Effector memory CD8-positive, alpha-beta T cell (primary cell): ENCODE results near the gene ADM2.
A peak's percentile ranks its signal among the peaks of the same experiment; 100 is the strongest.
"Not testable (repeated sequence)": the region's sequence is repeated elsewhere in the genome, so short reads cannot be mapped to it uniquely, and the experiment has no call there.

ENCODE experiments used
- ATAC-seq: fragments of 150-1000 bp; cut with Tn5 transposase; replicated peaks from 2 replicates; pipeline ENCODE4 v1.10.0; 2021; ENCODE audit warnings: mild to moderate bottlenecking, moderate library complexity
- DNase-seq, 3 experiments: peaks; one replicate each; pipeline ENCODE4 v3.0.0; 2021
- H3K27ac Mint-ChIP-seq, 2 donors: one replicate each; pipeline ENCODE4 v1.8.0; 2022; ENCODE audit warnings: mild to moderate bottlenecking in 2 of 2, mixed read lengths in 2 of 2, moderate library complexity in 2 of 2
- H3K27me3 Mint-ChIP-seq, 2 donors: one replicate each; pipeline ENCODE4 v1.8.0; 2022; ENCODE audit warnings: mixed read lengths in 2 of 2
- H3K36me3 Mint-ChIP-seq: one replicate; pipeline ENCODE4 v1.8.0; 2022; ENCODE audit warnings: mild to moderate bottlenecking, moderate library complexity, mixed read lengths; ENCODE audit not compliant: insufficient read depth
- H3K4me1 Mint-ChIP-seq, 2 donors: one replicate each; pipeline ENCODE4 v1.8.0; 2022; ENCODE audit warnings: low read depth in 2 of 2, mixed read lengths in 2 of 2
- H3K4me3 Mint-ChIP-seq, 2 donors: one replicate each; pipeline ENCODE4 v1.8.0; 2022; ENCODE audit warnings: mild to moderate bottlenecking in 2 of 2, mixed read lengths in 2 of 2, moderate library complexity in 2 of 2
- H3K9me3 Mint-ChIP-seq, 2 donors: one replicate each; pipeline ENCODE4 v1.8.0; 2022; ENCODE audit warnings: mixed read lengths in 2 of 2

The ADM2 gene

DNA sequence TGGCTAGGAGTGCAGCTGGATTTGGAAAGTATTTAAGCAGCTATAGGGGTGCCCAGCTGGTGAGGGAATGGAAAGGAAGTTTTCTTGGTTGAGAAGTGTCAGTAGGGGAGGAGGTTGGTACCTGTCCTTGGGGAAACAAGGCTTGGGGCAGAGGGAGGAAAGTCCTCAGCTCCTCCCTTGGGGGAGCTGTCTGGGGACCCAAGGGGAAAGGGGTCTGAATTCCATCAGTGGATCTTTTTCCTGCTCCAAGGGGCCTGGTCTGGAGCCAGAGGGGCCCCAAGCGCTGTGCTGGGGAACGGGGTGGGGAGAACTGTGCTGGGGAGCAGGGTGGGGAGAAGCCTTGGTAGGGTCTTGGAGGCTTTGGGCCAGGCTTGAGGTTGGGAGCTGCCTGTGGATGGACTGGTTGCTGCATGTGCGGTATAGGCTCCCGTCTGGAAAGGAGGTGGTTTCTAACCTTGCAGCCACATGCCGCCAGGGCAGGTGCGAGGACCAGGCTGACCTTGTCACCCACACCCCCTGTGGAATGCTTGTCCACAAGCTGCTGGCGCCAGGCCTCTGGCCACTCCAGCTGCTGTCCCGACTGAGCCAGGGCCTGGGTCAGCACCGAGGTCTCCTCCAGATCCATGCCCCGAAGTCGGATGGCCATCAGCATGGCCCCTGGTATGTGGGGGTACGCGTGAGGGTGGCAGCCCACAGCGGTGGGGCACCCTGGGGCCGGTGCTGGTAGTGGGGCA is 47.5 kb downstream of the ADM2 start:
- Mint-ChIP-seq H3K27ac (peak overlapping the region; percentile 86 to 94), H3K4me1 (peaks cover 39 to 41% of the 10 kb centered on the region in 2 donors), H3K27me3 (no peaks in the 10 kb centered on the region), H3K9me3 (no peaks in the 10 kb centered on the region), H3K36me3 (peaks cover 48% of the 10 kb centered on the region), H3K4me3 (peak overlapping the region; percentile 83 to 96)
- DNase-seq = no peak
- no peak for ATAC-seq

DNA sequence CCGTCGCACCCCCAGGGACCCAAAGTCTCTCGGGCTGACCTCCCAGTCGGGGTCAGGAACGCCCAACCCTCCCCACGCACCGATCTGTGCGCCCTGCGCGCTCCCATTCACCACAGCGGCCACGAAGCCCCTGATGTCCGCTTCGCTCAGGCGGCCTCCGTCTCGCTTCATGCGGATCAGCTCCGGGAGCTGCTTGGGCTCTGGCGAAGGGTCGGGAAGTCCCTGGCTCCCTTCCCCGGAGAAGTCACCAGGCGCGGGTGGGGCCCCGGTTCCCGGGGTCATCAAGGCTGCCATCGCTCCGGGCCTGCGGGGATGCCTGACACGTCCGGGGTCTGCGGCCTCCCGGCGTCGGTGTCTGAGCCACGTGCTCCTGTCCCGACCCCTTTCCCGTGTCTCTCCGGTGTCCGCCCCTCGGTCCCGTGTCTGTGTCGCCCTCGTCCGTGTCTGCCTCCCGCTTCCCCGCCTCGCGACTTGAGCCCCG is 48.1 kb downstream of the ADM2 start:
- DNase-seq = no peak
- Mint-ChIP-seq H3K27ac (peak overlapping the region; percentile 35 to 94), H3K36me3 (peaks cover 42% of the 10 kb centered on the region), H3K27me3 (no peaks in the 10 kb centered on the region), H3K4me3 (peak overlapping the region; percentile 83 to 96), H3K4me1 (peaks cover 35 to 39% of the 10 kb centered on the region in 2 donors), H3K9me3 (no peaks in the 10 kb centered on the region)
- ATAC-seq = no peak

DNA sequence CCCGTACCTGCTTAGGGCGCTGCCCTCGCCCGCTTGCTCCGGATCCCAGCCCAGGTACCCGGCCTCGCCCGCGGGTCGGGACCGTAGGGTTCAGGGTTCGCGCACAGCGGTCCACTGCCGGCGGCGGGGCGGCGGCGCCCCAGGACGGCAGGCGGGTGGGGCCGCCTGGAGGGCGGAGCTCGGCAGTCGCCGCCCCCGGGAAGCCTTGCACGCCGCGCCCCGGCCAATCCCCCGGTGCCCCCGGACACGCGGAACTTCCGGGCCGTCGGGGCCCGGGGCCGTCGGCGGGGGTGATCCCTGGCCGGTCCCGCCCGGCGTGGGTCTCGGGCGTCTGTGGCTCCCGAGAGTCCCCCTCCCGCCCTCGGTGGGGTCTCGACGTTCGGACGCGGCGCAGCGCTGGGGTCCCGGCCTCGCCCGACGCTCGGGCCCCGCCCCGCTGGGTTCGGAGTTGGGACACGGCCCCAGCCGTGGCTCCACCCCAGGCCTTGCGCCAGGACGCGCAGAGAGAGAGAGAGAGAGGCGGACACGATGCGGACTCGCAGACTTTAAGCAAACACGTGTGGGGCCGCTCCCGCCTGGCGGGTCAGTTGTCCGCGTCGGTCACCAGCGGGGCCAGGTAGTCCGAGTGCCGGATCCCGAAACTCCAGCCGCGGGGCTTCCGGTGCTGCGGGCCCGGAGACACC is 48.7 kb downstream of the ADM2 start, which contains the start of gene TYMP:
Gene TYMP, minus strand, starts transcription at position 116 of the 683 bp plus-strand sequence. CDS start 303 bp downstream, outside the sequence.
- H3K27me3 Mint-ChIP-seq = no peaks in the 10 kb centered on the region
- ATAC-seq (peak; percentile 7), DNase-seq (peak; percentile 45 to 54 (median 51))
- peak within 1 kb of the TSS; percentile 94 to 99 for H3K27ac Mint-ChIP-seq
- no peaks in the 10 kb centered on the region for H3K9me3 Mint-ChIP-seq
- peak within 1 kb of the TSS; percentile 86 to 96 for H3K4me3 Mint-ChIP-seq
- H3K4me1 Mint-ChIP-seq = peaks cover 30 to 34% of the 10 kb centered on the region in 2 donors
- H3K36me3 Mint-ChIP-seq = peaks cover 36% of the 10 kb centered on the region

DNA sequence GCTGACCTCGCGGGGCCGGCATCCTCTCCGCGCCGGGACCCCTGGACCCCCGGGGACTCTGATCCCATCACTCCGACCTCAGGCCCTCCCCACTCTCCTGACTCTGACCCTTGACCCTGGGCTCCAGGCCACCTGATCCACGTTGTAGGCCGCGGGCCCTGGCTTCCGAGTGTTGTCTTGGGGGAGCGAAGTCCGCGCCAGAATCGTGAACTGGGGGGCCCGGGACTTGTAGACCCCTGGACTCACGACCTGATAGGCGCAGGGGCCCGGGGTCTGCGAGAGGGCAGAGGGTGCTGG is 49.2 kb downstream of the ADM2 start:
- Mint-ChIP-seq H3K4me1 (peaks cover 30 to 34% of the 10 kb centered on the region in 2 donors), H3K36me3 (peaks cover 31% of the 10 kb centered on the region), H3K9me3 (no peaks in the 10 kb centered on the region), H3K27me3 (no peaks in the 10 kb centered on the region), H3K27ac (peak overlapping the region; percentile 94 to 99), H3K4me3 (peak overlapping the region; percentile 86 to 96)
- peak in 1 of 3 experiments; percentile 33 for DNase-seq
- no peak for ATAC-seq

DNA sequence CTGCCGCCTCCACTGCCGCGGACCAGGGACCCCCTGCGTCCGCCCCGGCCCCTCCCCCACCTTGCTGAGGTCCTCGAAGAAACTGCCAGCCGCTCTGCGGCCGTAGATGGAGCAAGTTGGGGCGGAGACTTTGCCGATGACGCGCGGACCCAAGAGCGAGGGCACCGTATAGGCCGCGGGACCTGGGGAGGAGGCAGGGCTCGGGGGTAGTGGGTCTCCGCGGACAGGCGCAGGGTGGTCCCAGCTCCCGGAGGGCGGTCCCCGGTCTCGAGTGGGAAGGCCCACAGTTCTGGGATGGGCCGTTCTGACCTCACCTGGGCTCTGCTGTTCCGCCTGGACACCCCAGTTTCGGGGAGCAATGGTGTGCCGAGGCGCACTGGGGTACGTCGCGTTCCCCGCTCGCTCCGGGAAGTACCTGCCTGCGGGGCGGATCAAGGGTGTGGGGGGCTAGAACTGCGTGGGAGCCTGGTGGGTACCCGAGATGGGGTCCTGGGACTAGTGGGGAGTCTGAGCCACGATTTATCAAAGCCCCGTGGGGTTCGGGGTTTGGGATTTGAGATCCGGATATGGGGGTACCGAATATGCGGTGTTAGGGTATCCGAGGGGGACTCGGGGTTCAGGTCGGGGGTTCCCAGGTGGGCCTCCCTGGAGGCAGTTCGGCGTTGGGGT is 49.7 kb downstream of the ADM2 start:
- peak; percentile 70 to 77 (median 70) for DNase-seq
- Mint-ChIP-seq H3K27me3 (no peaks in the 10 kb centered on the region), H3K27ac (peak overlapping the region; percentile 94 to 99), H3K36me3 (peaks cover 26% of the 10 kb centered on the region), H3K4me1 (peaks cover 30 to 34% of the 10 kb centered on the region in 2 donors), H3K9me3 (no peaks in the 10 kb centered on the region), H3K4me3 (peak overlapping the region; percentile 86 to 96)
- peak; percentile 51 for ATAC-seq

DNA sequence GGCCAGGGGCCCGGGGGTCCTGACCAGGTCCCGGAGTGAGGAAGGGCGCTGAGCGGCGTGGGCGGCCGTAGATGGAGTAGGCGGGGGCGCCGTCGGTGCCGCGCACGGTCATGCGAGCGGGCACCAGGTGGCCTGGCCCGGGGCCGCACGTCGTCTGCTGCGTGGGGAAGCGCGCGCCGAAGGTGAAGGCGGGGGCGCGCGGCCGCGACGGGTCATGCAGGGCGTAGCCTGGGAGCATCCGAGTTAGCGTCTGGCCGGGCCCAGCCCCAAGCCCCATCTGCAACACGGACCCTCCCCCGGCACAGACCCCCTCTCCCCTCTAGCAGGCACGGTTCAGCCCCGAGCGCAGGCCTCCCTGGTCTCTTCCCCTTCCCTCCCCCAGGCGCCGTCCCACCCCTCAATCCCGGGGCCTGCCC is 50.2 kb downstream of the ADM2 start:
- ATAC-seq (peak; percentile 62), DNase-seq (peak; percentile 50 to 65 (median 54))
- Mint-ChIP-seq H3K27me3 (no peaks in the 10 kb centered on the region), H3K9me3 (no peaks in the 10 kb centered on the region), H3K27ac (peak overlapping the region; percentile 94 to 99), H3K4me1 (peaks cover 29 to 34% of the 10 kb centered on the region in 2 donors), H3K36me3 (peaks cover 25% of the 10 kb centered on the region), H3K4me3 (peak overlapping the region; percentile 86 to 96)

DNA sequence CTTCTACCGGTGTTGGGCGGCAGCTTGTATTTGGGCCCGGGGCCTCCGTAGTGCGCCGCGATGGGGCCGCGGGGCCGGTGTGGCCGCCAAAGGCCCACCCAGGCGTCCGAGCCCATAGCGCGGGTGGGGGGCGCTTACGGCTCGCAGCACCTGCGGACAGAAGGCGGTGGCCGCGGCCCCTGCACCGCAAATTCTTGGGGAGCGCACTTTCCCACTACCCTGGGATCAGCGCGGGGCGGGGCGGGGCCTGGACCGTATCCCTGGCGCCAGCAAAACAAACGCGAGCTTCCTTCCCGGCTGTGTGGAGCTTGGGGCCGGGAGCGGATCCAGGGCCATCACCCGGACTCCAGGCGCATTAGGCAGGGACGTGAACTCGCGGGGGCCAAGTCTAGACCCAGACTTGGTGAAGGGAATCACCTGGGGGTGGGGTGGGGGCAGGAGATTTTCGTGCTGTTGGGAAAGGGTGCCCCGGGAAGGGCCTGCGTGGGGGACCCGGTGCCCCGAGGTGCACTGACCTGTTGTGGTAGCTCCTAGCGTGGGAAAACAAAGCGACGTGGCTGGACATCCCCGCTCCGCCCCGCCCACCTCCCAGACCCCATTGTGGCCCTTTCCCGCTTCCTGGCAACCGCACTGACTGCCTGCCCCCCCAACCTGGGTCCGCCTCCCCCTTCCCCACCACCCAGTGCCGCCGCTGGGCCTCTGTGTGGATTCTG is 50.8 kb downstream of the ADM2 start:
- H3K27me3 Mint-ChIP-seq = no peaks in the 10 kb centered on the region
- peak overlapping the region; percentile 94 to 99 for H3K27ac Mint-ChIP-seq
- H3K36me3 Mint-ChIP-seq = peaks cover 25% of the 10 kb centered on the region
- DNase-seq (no peak), ATAC-seq (no peak)
- peak overlapping the region; percentile 86 to 96 for H3K4me3 Mint-ChIP-seq
- H3K4me1 Mint-ChIP-seq = peaks cover 23 to 29% of the 10 kb centered on the region in 2 donors
- H3K9me3 Mint-ChIP-seq = no peaks in the 10 kb centered on the region

DNA sequence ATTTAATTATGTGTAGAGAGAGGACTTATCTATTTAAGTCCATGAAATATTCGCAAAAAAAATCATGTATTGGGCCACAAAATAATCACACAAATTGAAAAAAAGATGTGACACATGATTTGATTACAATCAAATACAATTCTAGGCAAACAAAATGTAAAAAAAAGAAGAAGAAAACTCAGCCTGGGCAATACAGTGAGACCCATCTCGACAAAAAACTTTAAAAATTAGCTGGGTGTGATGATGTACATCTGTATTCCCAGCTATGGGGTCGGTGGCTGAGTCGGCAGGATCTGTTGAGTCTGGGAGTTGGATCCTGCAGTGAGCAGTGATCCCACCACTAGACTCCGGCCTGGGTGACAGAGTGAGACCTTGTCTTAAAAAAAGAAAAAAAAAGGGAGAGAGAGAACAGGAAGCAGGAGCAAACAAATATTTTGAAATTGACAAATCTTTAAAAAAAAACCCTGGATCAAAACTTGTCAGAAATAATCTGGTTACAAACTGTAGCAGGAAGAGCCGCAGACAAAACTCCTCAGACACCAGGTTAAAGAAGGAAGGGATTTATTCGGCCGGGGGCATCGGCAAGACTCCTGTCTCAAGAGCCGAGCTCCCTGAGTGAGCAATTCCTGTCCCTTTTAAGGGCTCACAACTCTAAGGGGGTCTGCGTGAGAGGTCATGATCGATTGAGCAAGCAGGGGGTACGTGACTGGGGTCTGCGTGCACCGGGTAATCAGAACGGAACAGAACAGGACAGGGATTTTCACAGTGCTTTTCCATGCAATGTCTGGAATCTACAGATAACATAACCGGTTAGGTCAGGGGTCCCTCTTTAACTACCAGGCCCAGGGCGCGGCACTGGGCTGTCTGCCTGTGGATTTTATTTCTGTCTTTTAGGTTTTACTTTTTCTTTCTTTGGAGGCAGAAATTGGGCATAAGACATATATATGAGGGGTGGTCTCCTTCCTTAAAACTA is 51.8 kb downstream of the ADM2 start:
- H3K9me3 Mint-ChIP-seq = no peaks in the 10 kb centered on the region
- ATAC-seq (no peak), DNase-seq (no peak)
- H3K4me1 Mint-ChIP-seq = peaks cover 22 to 24% of the 10 kb centered on the region in 2 donors
- peak overlapping the region; percentile 94 to 99 for H3K27ac Mint-ChIP-seq
- H3K4me3 Mint-ChIP-seq = peak overlapping the region; percentile 86 to 96
- peaks cover 25% of the 10 kb centered on the region for H3K36me3 Mint-ChIP-seq
- H3K27me3 Mint-ChIP-seq = no peaks in the 10 kb centered on the region

DNA sequence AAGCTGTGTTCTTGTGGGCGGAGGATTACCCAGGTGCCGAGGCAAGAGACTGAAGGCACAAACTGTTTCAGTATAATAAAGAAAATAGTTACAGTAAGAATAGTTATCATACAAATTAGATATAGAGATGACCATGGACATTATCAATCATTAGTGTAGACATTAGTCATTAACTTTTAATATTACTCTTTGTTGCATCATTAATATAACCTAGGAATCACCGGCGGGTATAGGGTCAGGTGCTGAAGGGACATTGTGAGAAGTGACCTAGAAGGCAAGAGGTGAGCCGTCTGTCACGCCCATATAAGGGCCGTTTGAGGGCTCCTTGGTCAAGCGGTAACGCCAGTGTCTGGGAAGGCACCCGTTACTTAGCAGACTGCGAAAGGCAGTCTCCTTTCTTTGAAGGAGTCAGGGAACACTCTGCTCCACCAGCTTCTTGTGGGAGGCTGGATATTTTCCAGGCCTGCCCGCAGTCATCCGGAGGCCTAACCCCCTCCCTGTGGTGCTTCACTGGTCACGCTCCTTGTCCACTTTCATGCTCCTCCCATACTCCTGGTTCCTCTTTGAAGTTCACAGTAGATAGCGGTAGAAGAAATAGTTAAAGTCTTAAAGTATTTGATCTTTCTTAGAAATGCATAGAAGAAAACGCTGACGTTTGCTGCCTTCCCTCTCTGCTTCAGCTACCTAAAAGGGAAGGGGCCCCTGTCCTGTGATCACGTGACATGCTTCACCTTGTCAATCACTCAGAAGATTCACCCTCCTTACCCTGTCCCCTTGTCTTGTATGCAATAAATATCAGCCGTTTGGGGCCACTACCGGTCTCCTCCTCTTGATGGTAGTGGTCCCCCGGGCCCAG is 52.7 kb downstream of the ADM2 start:
- Mint-ChIP-seq H3K27ac (peak overlapping the region; percentile 35 to 46), H3K4me3 (peak overlapping the region in 1 of 2 donors; percentile 36), H3K4me1 (peaks cover 19 to 21% of the 10 kb centered on the region in 2 donors), H3K36me3 (peaks cover 18% of the 10 kb centered on the region)
- ATAC-seq, H3K9me3 Mint-ChIP-seq, H3K27me3 Mint-ChIP-seq, DNase-seq: not testable (repeated sequence)

DNA sequence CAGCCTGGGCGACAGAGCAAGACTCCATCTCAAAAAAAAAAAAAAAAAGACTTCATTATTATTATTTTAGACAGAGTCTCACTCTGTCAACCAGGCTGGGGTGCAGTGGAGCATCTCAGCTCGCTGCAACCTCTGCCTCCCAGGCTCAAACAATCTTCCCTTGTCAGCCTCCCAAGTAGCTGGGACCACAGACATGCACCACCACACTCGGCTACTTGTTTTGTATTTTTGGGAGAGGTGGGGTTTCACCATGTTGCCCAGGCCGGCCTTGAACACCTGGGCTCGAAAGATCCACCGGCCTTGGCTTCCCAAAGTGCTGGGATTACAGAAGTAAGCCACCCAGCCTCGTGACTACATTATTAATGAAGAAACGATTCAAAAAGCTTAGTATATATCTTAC is 53.8 kb downstream of the ADM2 start:
- no peaks in the 10 kb centered on the region for H3K27me3 Mint-ChIP-seq
- H3K4me1 Mint-ChIP-seq = peaks cover 28 to 30% of the 10 kb centered on the region in 2 donors
- ATAC-seq (no peak), DNase-seq (no peak)
- peaks cover 23% of the 10 kb centered on the region for H3K36me3 Mint-ChIP-seq
- H3K9me3 Mint-ChIP-seq = no peaks in the 10 kb centered on the region
- peak overlapping the region in 1 of 2 donors; percentile 36 for H3K4me3 Mint-ChIP-seq
- H3K27ac Mint-ChIP-seq = peak overlapping the region in 1 of 2 donors; percentile 46
